Heart left ventricle (tissue), 13 donors: Measurements from ENCODE around the gene NUFIP2.

Source experiments
- CTCF ChIP-seq, 12 donors: fragments of 200-600 bp; sonication (generic) in 4 of 12; IDR thresholded peaks; one replicate each; pipeline versions ENCODE4 v1.5.0 to v1.8.0; 2018 to 2022; ENCODE audit warnings: antibody characterized with exemption in 12 of 12, mild to moderate bottlenecking in 5 of 12
- POLR2A ChIP-seq, 2 donors: fragments of 450-650 bp; IDR thresholded peaks; one replicate each; pipeline ENCODE4 v1.6.1; 2017; ENCODE audit warnings: antibody characterized with exemption in 2 of 2, mild to moderate bottlenecking in 2 of 2, moderate library complexity in 2 of 2
- donor health status: ischemic (EF 13 %, LVEDD 7.1; RV severe dilation, severe dysfunction).
- donor health status: DM: no; HTN: yes; CAD: no.
- donor health status: DM: no; HTN: no; CAD: no.
- donor health status: ischemic (EF 25% LVEDD 6.9; RV normal size, moderate dysfunction).
- donor health status: ischemic (EF 25% LVEDD 5.7; RV mildly dilated, moderate dysfunction).
- donor health status: ischemic (EF 35%, LVEDD 5.7; RV mildly dilated, moderate dysfunction).
- donor health status: nonischemic (EF 11% LVEDD 7.7; RV severe dilation, severe dysfunction).
- donor health status: DM: yes; HTN: yes; CAD: no.
- donor health status: PGD.
- donor health status: ischemic (EF 29% LVEDD 5.4; RV normal size, mild dysfunction).
- donor health status: nonischemic (EF 23%, LVEDD 6.1; RV moderate dilation, normal function).

- no peak for TF ChIP-seq CTCF (IDR thresholded peaks at IDR 0.05)
- no peak for TF ChIP-seq POLR2A (IDR thresholded peaks at IDR 0.05)
Measured at GRCh38 chr17:29278692-29279091, 15.3 kb downstream of the NUFIP2 start.
